GM23338 (cell line): ENCODE measurements around the gene TP73. TPM values are rescaled to one million over a fixed set of nuclear protein-coding genes. Genes with fewer than 3 reads are reported as not detected.

Experiments used
- ATAC-seq: fragments of 200-7000 bp; cut with Tn5 transposase; 3 replicates; pipeline ENCODE4 v1.9.1; 2020
- DNase-seq: peaks from one replicate; pipeline ENCODE4 v3.0.0-alpha.2; 2015; ENCODE audit warnings: low spot score
- H2AFZ ChIP-seq: fragments of 200-600 bp; sonication (generic); 2 replicates; pipeline ENCODE4 v1.8.0; 2016; ENCODE audit warnings: antibody characterized with exemption, mild to moderate bottlenecking, moderate library complexity
- H3F3A ChIP-seq: fragments of 200-600 bp; sonication (generic); replicated peaks from 2 replicates; pipeline ENCODE4 v1.8.0; 2017; ENCODE audit warnings: antibody characterized with exemption, mixed run types, low read depth
- H3K27ac ChIP-seq: fragments of 200-600 bp; sonication (generic); 2 replicates; pipeline ENCODE4 v1.6.1; 2016; ENCODE audit warnings: low read depth
- H3K27me3 ChIP-seq: fragments of 200-600 bp; sonication (generic); 2 replicates; pipeline ENCODE4 v1.8.0; 2016; ENCODE audit warnings: mild to moderate bottlenecking, mixed run types, moderate library complexity; ENCODE audit not compliant: insufficient read depth
- H3K36me3 ChIP-seq: fragments of 200-600 bp; sonication (generic); 2 replicates; pipeline ENCODE4 v1.8.0; 2016; ENCODE audit warnings: mild to moderate bottlenecking; ENCODE audit not compliant: insufficient read depth
- H3K4me1 ChIP-seq: fragments of 200-600 bp; sonication (generic); 2 replicates; pipeline ENCODE4 v1.8.0; 2016; ENCODE audit warnings: mild to moderate bottlenecking, moderate library complexity; ENCODE audit not compliant: insufficient read depth
- H3K4me2 ChIP-seq: fragments of 200-600 bp; sonication (generic); 2 replicates; pipeline ENCODE4 v1.7.1; 2017; ENCODE audit warnings: mixed run types
- H3K4me3 ChIP-seq: fragments of 200-600 bp; sonication (generic); 2 replicates; pipeline ENCODE4 v1.6.1; 2016; ENCODE audit warnings: mixed run types
- H3K79me2 ChIP-seq: fragments of 200-600 bp; sonication (generic); replicated peaks from 2 replicates; pipeline ENCODE4 v1.8.0; 2017; ENCODE audit warnings: mild to moderate bottlenecking; ENCODE audit not compliant: insufficient read depth
- H3K9me2 ChIP-seq: fragments of 200-600 bp; sonication (generic); 2 replicates; pipeline ENCODE4 v1.8.0; 2017; ENCODE audit not compliant: insufficient read depth
- H4K20me1 ChIP-seq: fragments of 200-600 bp; sonication (generic); replicated peaks from 2 replicates; pipeline ENCODE4 v1.8.0; 2017; ENCODE audit warnings: mild to moderate bottlenecking; ENCODE audit not compliant: insufficient read depth
- H3K27ac Mint-ChIP-seq: 2 replicates; pipeline ENCODE4 v1.8.0; 2020; ENCODE audit warnings: inconsistent platforms, mild to moderate bottlenecking, moderate library complexity, mixed read lengths
- H3K27me3 Mint-ChIP-seq: 3 replicates; pipeline ENCODE4 v1.8.0; 2022; ENCODE audit warnings: low read depth, mild to moderate bottlenecking, moderate library complexity, mixed read lengths, inconsistent platforms; ENCODE audit not compliant: insufficient read depth, poor library complexity
- H3K36me3 Mint-ChIP-seq: 3 replicates; pipeline ENCODE4 v1.8.0; 2021; ENCODE audit warnings: low read depth, mild to moderate bottlenecking, inconsistent platforms, moderate library complexity, mixed read lengths
- H3K4me1 Mint-ChIP-seq: 3 replicates; pipeline ENCODE4 v1.8.0; 2020; ENCODE audit warnings: mild to moderate bottlenecking, inconsistent platforms, mixed read lengths
- H3K4me3 Mint-ChIP-seq: 3 replicates; pipeline ENCODE4 v1.8.0; 2021; ENCODE audit warnings: moderate library complexity, mild to moderate bottlenecking, inconsistent platforms, mixed read lengths
- H3K9me3 Mint-ChIP-seq: 3 replicates; pipeline ENCODE4 v1.8.0; 2020; ENCODE audit warnings: moderate library complexity, mild to moderate bottlenecking, inconsistent platforms, mixed read lengths
- CREB1 ChIP-seq: fragments of 250-450 bp; sonication (Bioruptor Pico); IDR thresholded peaks from 2 replicates; pipeline ENCODE4 v1.5.0; 2020; ENCODE audit warnings: low read depth, mild to moderate bottlenecking, moderate library complexity
- EZH2phosphoT487 ChIP-seq: fragments of 200-600 bp; sonication (generic); IDR thresholded peaks from one replicate; pipeline ENCODE4 v1.8.1; 2018; ENCODE audit warnings: antibody characterized with exemption; ENCODE audit not compliant: unreplicated experiment
- JUNB ChIP-seq: IDR thresholded peaks from one replicate; pipeline ENCODE4 v1.6.1; 2016; ENCODE audit warnings: antibody characterized with exemption; ENCODE audit not compliant: unreplicated experiment
- NANOG ChIP-seq: IDR thresholded peaks from 2 replicates; pipeline ENCODE4 v1.6.1; 2016; ENCODE audit warnings: antibody characterized with exemption, borderline replicate concordance
- POLR2AphosphoS5 ChIP-seq: IDR thresholded peaks from 2 replicates; pipeline ENCODE4 v1.6.1; 2016; ENCODE audit warnings: antibody characterized with exemption, low read depth
- STAT1 ChIP-seq: IDR thresholded peaks from one replicate; pipeline ENCODE4 v1.6.1; 2016; ENCODE audit warnings: antibody characterized with exemption; ENCODE audit not compliant: unreplicated experiment
- ZNF114 ChIP-seq: fragments of 250-450 bp; sonication (Bioruptor Pico); IDR thresholded peaks from 2 replicates; pipeline ENCODE4 v1.5.0; 2020; ENCODE audit warnings: mild to moderate bottlenecking, moderate library complexity
- ZNF331 ChIP-seq: fragments of 250-450 bp; sonication (Bioruptor Pico); IDR thresholded peaks from 2 replicates; pipeline ENCODE4 v1.5.0; 2020; ENCODE audit warnings: low read depth, mild to moderate bottlenecking, moderate library complexity
- polyA plus RNA-seq: library from polyadenylated mRNA; unstranded; fragments of >200 nt; fragmentation: Nextera tagmentation; extraction: Ambion mirVana; gene quantifications from 2 replicates; pipeline ENCODE4 v1.2.1, GENCODE V29; 2016
- total RNA-seq: library from RNA; depleted of rRNA; stranded (reverse); fragments of >200 nt; shearing (Covaris generic); gene quantifications from 2 replicates; pipeline ENCODE4 v1.2.3, GENCODE V29; 2014
- TF ChIP-seq, protein P1 (sequence below): IDR thresholded peaks from one replicate; pipeline ENCODE4 v1.6.1; 2018; ENCODE audit warnings: antibody characterized with exemption; ENCODE audit not compliant: unreplicated experiment
- TF ChIP-seq, protein P2 (sequence below): fragments of 250-450 bp; sonication (Bioruptor Pico); IDR thresholded peaks from 2 replicates; pipeline ENCODE4 v1.5.0; 2020; ENCODE audit warnings: mild to moderate bottlenecking, moderate library complexity
- TF ChIP-seq, protein P3 (sequence below), 2 experiments: fragments of 200-600 bp in 1 of 2; sonication (generic) in 1 of 2; conservative IDR thresholded peaks; 2 replicates each; pipeline versions ENCODE4 v1.5.1 to v1.6.1; 2016 to 2017; ENCODE audit warnings: antibody characterized with exemption in 2 of 2, low read depth in 2 of 2, mild to moderate bottlenecking in 2 of 2, moderate library complexity in 1 of 2

The TP73 gene
- total and polyA plus RNA-seq, 2 experiments from 2014 or later: 1.4 to 3.4 TPM

DNA sequence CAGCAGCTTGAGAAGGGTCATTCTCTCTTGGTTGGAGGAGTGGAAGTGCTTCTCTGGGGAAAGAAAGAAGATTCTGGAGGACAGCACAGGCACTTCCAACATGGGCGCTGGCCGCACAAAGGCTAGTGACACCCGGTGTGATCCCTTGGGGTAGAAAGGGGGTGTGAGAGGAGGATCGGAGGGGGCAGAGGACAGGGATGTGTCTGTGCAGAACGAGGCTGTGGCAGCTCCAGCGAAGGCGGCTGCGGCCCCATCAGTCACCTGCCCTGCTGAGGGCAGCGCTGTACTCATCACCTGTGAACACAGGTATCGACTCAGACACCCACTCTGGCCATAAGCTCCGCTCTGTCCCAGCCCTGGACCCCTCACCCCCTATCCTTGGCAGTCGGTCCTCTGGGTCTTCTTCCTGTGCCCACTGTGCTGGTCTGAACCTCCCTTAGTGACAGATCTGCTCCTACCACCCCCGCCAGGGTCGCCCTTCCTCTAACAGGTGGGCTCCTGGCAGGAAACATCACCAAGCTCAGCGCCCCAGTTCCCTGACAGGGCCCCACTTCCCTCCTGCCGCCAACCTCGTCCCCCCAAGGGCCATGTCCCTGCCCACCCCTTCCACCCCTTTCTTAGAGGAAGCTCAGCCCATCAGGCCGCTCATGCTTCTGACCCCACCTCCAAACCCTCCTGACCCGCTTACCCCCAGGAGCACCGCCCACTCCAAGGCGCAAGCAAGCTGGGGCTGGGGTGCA is 20.1 kb downstream of the TP73 start:
- Histone ChIP-seq H3K36me3 (no peaks in the 10 kb centered on the region), H2AFZ (no peak overlapping the region), H3K4me1 (peaks cover 8% of the 10 kb centered on the region), H3K27ac (no peak overlapping the region), H3K4me3 (no peak overlapping the region), H3F3A (no peaks in the 10 kb centered on the region), H3K79me2 (no peaks in the 10 kb centered on the region), H3K4me2 (no peak overlapping the region), H3K27me3 (no peaks in the 10 kb centered on the region), H3K9me2 (no peaks in the 10 kb centered on the region), H4K20me1 (no peaks in the 10 kb centered on the region)
- peaks cover 21% of the 10 kb centered on the region for H3K27me3 Mint-ChIP-seq
- no peak overlapping the region; the same call in 1 of the 2 replicates for H3K27ac Mint-ChIP-seq
- H3K9me3 Mint-ChIP-seq: no peaks in the 10 kb centered on the region
- H3K36me3 Mint-ChIP-seq: no peaks in the 10 kb centered on the region
- no peak for ATAC-seq
- peaks cover 27% of the 10 kb centered on the region for H3K4me1 Mint-ChIP-seq
- TF ChIP-seq, protein P1, sequence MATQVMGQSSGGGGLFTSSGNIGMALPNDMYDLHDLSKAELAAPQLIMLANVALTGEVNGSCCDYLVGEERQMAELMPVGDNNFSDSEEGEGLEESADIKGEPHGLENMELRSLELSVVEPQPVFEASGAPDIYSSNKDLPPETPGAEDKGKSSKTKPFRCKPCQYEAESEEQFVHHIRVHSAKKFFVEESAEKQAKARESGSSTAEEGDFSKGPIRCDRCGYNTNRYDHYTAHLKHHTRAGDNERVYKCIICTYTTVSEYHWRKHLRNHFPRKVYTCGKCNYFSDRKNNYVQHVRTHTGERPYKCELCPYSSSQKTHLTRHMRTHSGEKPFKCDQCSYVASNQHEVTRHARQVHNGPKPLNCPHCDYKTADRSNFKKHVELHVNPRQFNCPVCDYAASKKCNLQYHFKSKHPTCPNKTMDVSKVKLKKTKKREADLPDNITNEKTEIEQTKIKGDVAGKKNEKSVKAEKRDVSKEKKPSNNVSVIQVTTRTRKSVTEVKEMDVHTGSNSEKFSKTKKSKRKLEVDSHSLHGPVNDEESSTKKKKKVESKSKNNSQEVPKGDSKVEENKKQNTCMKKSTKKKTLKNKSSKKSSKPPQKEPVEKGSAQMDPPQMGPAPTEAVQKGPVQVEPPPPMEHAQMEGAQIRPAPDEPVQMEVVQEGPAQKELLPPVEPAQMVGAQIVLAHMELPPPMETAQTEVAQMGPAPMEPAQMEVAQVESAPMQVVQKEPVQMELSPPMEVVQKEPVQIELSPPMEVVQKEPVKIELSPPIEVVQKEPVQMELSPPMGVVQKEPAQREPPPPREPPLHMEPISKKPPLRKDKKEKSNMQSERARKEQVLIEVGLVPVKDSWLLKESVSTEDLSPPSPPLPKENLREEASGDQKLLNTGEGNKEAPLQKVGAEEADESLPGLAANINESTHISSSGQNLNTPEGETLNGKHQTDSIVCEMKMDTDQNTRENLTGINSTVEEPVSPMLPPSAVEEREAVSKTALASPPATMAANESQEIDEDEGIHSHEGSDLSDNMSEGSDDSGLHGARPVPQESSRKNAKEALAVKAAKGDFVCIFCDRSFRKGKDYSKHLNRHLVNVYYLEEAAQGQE: no peak
- TF ChIP-seq EZH2phosphoT487 (no peak), ZNF331 (CRISPR knock-in tag) (no peak), ZNF114 (no peak), NANOG (no peak), CREB1 (CRISPR knock-in tag) (no peak), JUNB (no peak), POLR2AphosphoS5 (no peak), STAT1 (no peak)
- TF ChIP-seq, protein P2, sequence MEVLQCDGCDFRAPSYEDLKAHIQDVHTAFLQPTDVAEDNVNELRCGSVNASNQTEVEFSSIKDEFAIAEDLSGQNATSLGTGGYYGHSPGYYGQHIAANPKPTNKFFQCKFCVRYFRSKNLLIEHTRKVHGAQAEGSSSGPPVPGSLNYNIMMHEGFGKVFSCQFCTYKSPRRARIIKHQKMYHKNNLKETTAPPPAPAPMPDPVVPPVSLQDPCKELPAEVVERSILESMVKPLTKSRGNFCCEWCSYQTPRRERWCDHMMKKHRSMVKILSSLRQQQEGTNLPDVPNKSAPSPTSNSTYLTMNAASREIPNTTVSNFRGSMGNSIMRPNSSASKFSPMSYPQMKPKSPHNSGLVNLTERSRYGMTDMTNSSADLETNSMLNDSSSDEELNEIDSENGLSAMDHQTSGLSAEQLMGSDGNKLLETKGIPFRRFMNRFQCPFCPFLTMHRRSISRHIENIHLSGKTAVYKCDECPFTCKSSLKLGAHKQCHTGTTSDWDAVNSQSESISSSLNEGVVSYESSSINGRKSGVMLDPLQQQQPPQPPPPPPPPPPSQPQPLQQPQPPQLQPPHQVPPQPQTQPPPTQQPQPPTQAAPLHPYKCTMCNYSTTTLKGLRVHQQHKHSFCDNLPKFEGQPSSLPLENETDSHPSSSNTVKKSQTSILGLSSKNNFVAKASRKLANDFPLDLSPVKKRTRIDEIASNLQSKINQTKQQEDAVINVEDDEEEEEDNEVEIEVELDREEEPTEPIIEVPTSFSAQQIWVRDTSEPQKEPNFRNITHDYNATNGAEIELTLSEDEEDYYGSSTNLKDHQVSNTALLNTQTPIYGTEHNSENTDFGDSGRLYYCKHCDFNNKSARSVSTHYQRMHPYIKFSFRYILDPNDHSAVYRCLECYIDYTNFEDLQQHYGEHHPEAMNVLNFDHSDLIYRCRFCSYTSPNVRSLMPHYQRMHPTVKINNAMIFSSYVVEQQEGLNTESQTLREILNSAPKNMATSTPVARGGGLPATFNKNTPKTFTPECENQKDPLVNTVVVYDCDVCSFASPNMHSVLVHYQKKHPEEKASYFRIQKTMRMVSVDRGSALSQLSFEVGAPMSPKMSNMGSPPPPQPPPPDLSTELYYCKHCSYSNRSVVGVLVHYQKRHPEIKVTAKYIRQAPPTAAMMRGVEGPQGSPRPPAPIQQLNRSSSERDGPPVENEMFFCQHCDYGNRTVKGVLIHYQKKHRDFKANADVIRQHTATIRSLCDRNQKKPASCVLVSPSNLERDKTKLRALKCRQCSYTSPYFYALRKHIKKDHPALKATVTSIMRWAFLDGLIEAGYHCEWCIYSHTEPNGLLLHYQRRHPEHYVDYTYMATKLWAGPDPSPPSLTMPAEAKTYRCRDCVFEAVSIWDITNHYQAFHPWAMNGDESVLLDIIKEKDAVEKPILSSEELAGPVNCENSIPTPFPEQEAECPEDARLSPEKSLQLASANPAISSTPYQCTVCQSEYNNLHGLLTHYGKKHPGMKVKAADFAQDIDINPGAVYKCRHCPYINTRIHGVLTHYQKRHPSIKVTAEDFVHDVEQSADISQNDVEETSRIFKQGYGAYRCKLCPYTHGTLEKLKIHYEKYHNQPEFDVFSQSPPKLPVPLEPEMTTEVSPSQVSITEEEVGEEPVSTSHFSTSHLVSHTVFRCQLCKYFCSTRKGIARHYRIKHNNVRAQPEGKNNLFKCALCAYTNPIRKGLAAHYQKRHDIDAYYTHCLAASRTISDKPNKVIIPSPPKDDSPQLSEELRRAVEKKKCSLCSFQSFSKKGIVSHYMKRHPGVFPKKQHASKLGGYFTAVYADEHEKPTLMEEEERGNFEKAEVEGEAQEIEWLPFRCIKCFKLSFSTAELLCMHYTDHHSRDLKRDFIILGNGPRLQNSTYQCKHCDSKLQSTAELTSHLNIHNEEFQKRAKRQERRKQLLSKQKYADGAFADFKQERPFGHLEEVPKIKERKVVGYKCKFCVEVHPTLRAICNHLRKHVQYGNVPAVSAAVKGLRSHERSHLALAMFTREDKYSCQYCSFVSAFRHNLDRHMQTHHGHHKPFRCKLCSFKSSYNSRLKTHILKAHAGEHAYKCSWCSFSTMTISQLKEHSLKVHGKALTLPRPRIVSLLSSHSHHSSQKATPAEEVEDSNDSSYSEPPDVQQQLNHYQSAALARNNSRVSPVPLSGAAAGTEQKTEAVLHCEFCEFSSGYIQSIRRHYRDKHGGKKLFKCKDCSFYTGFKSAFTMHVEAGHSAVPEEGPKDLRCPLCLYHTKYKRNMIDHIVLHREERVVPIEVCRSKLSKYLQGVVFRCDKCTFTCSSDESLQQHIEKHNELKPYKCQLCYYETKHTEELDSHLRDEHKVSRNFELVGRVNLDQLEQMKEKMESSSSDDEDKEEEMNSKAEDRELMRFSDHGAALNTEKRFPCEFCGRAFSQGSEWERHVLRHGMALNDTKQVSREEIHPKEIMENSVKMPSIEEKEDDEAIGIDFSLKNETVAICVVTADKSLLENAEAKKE (CRISPR knock-in tag): no peak
- TF ChIP-seq, protein P3, sequence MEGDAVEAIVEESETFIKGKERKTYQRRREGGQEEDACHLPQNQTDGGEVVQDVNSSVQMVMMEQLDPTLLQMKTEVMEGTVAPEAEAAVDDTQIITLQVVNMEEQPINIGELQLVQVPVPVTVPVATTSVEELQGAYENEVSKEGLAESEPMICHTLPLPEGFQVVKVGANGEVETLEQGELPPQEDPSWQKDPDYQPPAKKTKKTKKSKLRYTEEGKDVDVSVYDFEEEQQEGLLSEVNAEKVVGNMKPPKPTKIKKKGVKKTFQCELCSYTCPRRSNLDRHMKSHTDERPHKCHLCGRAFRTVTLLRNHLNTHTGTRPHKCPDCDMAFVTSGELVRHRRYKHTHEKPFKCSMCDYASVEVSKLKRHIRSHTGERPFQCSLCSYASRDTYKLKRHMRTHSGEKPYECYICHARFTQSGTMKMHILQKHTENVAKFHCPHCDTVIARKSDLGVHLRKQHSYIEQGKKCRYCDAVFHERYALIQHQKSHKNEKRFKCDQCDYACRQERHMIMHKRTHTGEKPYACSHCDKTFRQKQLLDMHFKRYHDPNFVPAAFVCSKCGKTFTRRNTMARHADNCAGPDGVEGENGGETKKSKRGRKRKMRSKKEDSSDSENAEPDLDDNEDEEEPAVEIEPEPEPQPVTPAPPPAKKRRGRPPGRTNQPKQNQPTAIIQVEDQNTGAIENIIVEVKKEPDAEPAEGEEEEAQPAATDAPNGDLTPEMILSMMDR (conservative IDR thresholded peaks at IDR 0.05; ENCODE audit: low read depth in 2 of 2): no peak
- no peak overlapping the region for H3K4me3 Mint-ChIP-seq
- DNase-seq: no peak
